ENCODE measurements around the gene RAMP3. TPM values are rescaled to one million over a fixed set of nuclear protein-coding genes. Genes with fewer than 3 reads are reported as not detected.

RAMP3 gene
- total RNA-seq, 1 donor from 2014 or later = not detected

GRCh38 chr7:45211958-45212357 lies 54.4 kb downstream of the RAMP3 start:
- Mint-ChIP-seq H3K4me3 (ENCODE audit: unreplicated experiment) (no peak overlapping the region), H3K27ac (ENCODE audit: unreplicated experiment) (no peak overlapping the region), H3K36me3 (ENCODE audit: unreplicated experiment) (no peaks in the 10 kb centered on the region), H3K27me3 (ENCODE audit: unreplicated experiment) (peaks cover 59% of the 10 kb centered on the region), H3K9me3 (ENCODE audit: unreplicated experiment) (no peaks in the 10 kb centered on the region), H3K4me1 (ENCODE audit: unreplicated experiment) (no peaks in the 10 kb centered on the region)
- DNase-seq (ENCODE audit: extremely low spot score, unreplicated experiment) = peak; percentile 59
- no peak for TF ChIP-seq CTCF (IDR thresholded peaks at IDR 0.05)

- no peaks in the 10 kb centered on the region for H3K4me1 Mint-ChIP-seq (ENCODE audit: unreplicated experiment)
- H3K27ac Mint-ChIP-seq (ENCODE audit: unreplicated experiment) = no peak overlapping the region
- H3K4me3 Mint-ChIP-seq (ENCODE audit: unreplicated experiment) = no peak overlapping the region
- peaks cover 52% of the 10 kb centered on the region for H3K27me3 Mint-ChIP-seq (ENCODE audit: unreplicated experiment)
- H3K36me3 Mint-ChIP-seq (ENCODE audit: unreplicated experiment) = no peaks in the 10 kb centered on the region
- no peak for TF ChIP-seq CTCF (IDR thresholded peaks at IDR 0.05)
- peak; percentile 81 for DNase-seq (ENCODE audit: extremely low spot score, unreplicated experiment)
- H3K9me3 Mint-ChIP-seq (ENCODE audit: unreplicated experiment) = no peaks in the 10 kb centered on the region
These were observed 55.0 kb downstream of the RAMP3 start for GRCh38 chr7:45212606-45213005.

GRCh38 chr7:45215601-45216062 lies 58.0 kb downstream of the RAMP3 start:
- Mint-ChIP-seq H3K27me3 (ENCODE audit: unreplicated experiment) (peaks cover 50% of the 10 kb centered on the region), H3K9me3 (ENCODE audit: unreplicated experiment) (no peaks in the 10 kb centered on the region), H3K36me3 (ENCODE audit: unreplicated experiment) (no peaks in the 10 kb centered on the region), H3K4me3 (ENCODE audit: unreplicated experiment) (no peak overlapping the region), H3K4me1 (ENCODE audit: unreplicated experiment) (no peaks in the 10 kb centered on the region), H3K27ac (ENCODE audit: unreplicated experiment) (no peak overlapping the region)
- TF ChIP-seq CTCF (IDR thresholded peaks at IDR 0.05) = no peak
- DNase-seq (ENCODE audit: extremely low spot score, unreplicated experiment) = peak; percentile 71

GRCh38 chr7:45216181-45216580 lies 58.6 kb downstream of the RAMP3 start:
- DNase-seq (ENCODE audit: extremely low spot score, unreplicated experiment) = no peak
- Mint-ChIP-seq H3K4me3 (ENCODE audit: unreplicated experiment) (no peak overlapping the region), H3K9me3 (ENCODE audit: unreplicated experiment) (no peaks in the 10 kb centered on the region), H3K27me3 (ENCODE audit: unreplicated experiment) (peaks cover 51% of the 10 kb centered on the region), H3K36me3 (ENCODE audit: unreplicated experiment) (no peaks in the 10 kb centered on the region), H3K4me1 (ENCODE audit: unreplicated experiment) (no peaks in the 10 kb centered on the region), H3K27ac (ENCODE audit: unreplicated experiment) (no peak overlapping the region)
- no peak for TF ChIP-seq CTCF (IDR thresholded peaks at IDR 0.05)

GRCh38 chr7:45216622-45217165 lies 59.1 kb downstream of the RAMP3 start:
- Mint-ChIP-seq H3K36me3 (ENCODE audit: unreplicated experiment) (no peaks in the 10 kb centered on the region), H3K27me3 (ENCODE audit: unreplicated experiment) (peaks cover 53% of the 10 kb centered on the region), H3K27ac (ENCODE audit: unreplicated experiment) (no peak overlapping the region), H3K4me1 (ENCODE audit: unreplicated experiment) (no peaks in the 10 kb centered on the region), H3K4me3 (ENCODE audit: unreplicated experiment) (no peak overlapping the region), H3K9me3 (ENCODE audit: unreplicated experiment) (no peaks in the 10 kb centered on the region)
- TF ChIP-seq CTCF (IDR thresholded peaks at IDR 0.05) = no peak
- DNase-seq (ENCODE audit: extremely low spot score, unreplicated experiment) = peak; percentile 69
